Upper lobe of left lung (tissue), 4 donors: ENCODE data around the gene RIN1.
"Not testable (repeated sequence)": the region's sequence is repeated elsewhere in the genome, so short reads cannot be mapped to it uniquely, and the experiment has no call there.

Experiments
- EP300 ChIP-seq, 4 donors: sonication (generic); formaldehyde crosslinking; IDR thresholded peaks; one replicate each; pipeline ENCODE4 v1.5.1; 2017; ENCODE audit warnings: antibody characterized with exemption in 4 of 4, control low read depth in 2 of 4
- POLR2A ChIP-seq, 4 donors: fragments of 450-650 bp; IDR thresholded peaks; one replicate each; pipeline ENCODE4 v1.5.1; 2016 to 2017; ENCODE audit warnings: antibody characterized with exemption in 4 of 4, mild to moderate bottlenecking in 2 of 4
- POLR2AphosphoS5 ChIP-seq, 2 donors: sonication (generic); formaldehyde crosslinking; IDR thresholded peaks; one replicate each; pipeline ENCODE4 v1.5.1; 2017; ENCODE audit warnings: antibody characterized with exemption in 2 of 2
- TF ChIP-seq, protein P1 (sequence below), 6 experiments: fragments of 450-650 bp in 4 of 6; fragments of 200-600 bp in 2 of 6; sonication (generic) in 2 of 6; IDR thresholded peaks; one replicate each; pipeline ENCODE4 v1.5.1; 2016 to 2019; ENCODE audit warnings: antibody characterized with exemption in 6 of 6

DNA sequence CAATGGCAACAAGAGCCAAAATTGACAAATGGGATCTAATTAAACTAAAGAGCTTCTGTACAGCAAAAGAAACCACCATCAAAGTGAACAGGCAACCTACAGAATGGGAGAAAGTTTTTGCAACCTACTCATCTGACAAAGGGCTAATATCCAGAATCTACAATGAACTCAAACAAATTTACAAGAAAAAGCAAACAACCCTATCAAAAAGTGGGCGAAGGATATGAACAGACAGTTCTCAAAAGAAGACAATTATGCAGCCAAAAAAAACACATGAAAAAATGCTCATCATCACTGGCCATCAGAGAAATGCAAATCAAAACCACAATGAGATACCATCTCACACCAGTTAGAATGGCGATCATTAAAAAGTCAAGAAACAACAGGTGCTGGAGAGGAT is 15.9 kb downstream of the RIN1 start:
- not testable (repeated sequence) for TF ChIP-seq POLR2A, POLR2AphosphoS5, EP300 (IDR thresholded peaks at IDR 0.05)
- TF ChIP-seq, protein P1, sequence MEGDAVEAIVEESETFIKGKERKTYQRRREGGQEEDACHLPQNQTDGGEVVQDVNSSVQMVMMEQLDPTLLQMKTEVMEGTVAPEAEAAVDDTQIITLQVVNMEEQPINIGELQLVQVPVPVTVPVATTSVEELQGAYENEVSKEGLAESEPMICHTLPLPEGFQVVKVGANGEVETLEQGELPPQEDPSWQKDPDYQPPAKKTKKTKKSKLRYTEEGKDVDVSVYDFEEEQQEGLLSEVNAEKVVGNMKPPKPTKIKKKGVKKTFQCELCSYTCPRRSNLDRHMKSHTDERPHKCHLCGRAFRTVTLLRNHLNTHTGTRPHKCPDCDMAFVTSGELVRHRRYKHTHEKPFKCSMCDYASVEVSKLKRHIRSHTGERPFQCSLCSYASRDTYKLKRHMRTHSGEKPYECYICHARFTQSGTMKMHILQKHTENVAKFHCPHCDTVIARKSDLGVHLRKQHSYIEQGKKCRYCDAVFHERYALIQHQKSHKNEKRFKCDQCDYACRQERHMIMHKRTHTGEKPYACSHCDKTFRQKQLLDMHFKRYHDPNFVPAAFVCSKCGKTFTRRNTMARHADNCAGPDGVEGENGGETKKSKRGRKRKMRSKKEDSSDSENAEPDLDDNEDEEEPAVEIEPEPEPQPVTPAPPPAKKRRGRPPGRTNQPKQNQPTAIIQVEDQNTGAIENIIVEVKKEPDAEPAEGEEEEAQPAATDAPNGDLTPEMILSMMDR (IDR thresholded peaks at IDR 0.05): not testable (repeated sequence)
